Stimulated activated CD8-positive, alpha-beta memory T cell treated with anti-CD3 and anti-CD28 coated beads, Interleukin-7, amount 100 ng/mL, for 1 hour (primary cell): ENCODE data around the gene FUBP3.
"Not testable (repeated sequence)": the region's sequence is repeated elsewhere in the genome, so short reads cannot be mapped to it uniquely, and the experiment has no call there.

Source experiments
- DNase-seq, 2 donors: peaks; one replicate each; pipeline ENCODE4 v3.0.0-alpha.2; 2020; ENCODE audit warnings: low read depth in 2 of 2

Gene FUBP3

GRCh38 chr9:130556396-130557076 is 22.8 kb upstream of the FUBP3 start:
- DNase-seq = no peak

- no peak for DNase-seq
These were observed 22.3 kb upstream of the FUBP3 start for GRCh38 chr9:130557077-130557468.

GRCh38 chr9:130561056-130561455 is 18.3 kb upstream of the FUBP3 start:
- DNase-seq = no peak

GRCh38 chr9:130562525-130562924 is 16.9 kb upstream of the FUBP3 start:
- not testable (repeated sequence) for DNase-seq

GRCh38 chr9:130563797-130564196 is 15.6 kb upstream of the FUBP3 start:
- DNase-seq = no peak

GRCh38 chr9:130565792-130566191 is 13.6 kb upstream of the FUBP3 start:
- no peak for DNase-seq

- no peak for DNase-seq
These were observed 9.2 kb upstream of the FUBP3 start for GRCh38 chr9:130570208-130570607.

- no peak for DNase-seq
These were observed 3.9 kb upstream of the FUBP3 start for GRCh38 chr9:130575514-130575913.

GRCh38 chr9:130576176-130576575 is 3.2 kb upstream of the FUBP3 start:
- no peak for DNase-seq

GRCh38 chr9:130579738-130580463 is 524 bp downstream of the FUBP3 start:
- DNase-seq = no peak

- DNase-seq = no peak
These were observed 2.4 kb downstream of the FUBP3 start for GRCh38 chr9:130581766-130582165.

GRCh38 chr9:130583271-130583670 is 3.9 kb downstream of the FUBP3 start:
- no peak for DNase-seq

- DNase-seq = no peak
These were observed 8.5 kb downstream of the FUBP3 start for GRCh38 chr9:130587921-130588320.

GRCh38 chr9:130588416-130588815 is 9.0 kb downstream of the FUBP3 start:
- no peak for DNase-seq

GRCh38 chr9:130589754-130590153 is 10.4 kb downstream of the FUBP3 start:
- DNase-seq = no peak

GRCh38 chr9:130590305-130590704 is 10.9 kb downstream of the FUBP3 start:
- DNase-seq = no peak

GRCh38 chr9:130593020-130593419 is 13.6 kb downstream of the FUBP3 start:
- no peak for DNase-seq

- DNase-seq = no peak
These were observed 17.9 kb downstream of the FUBP3 start for GRCh38 chr9:130597228-130597627.

- DNase-seq = no peak
These were observed 18.8 kb downstream of the FUBP3 start for GRCh38 chr9:130598188-130598587.

GRCh38 chr9:130599625-130600024 is 20.2 kb downstream of the FUBP3 start:
- no peak for DNase-seq

- DNase-seq = no peak
These were observed 21.7 kb downstream of the FUBP3 start for GRCh38 chr9:130601100-130601499.

GRCh38 chr9:130604295-130604694 is 24.9 kb downstream of the FUBP3 start:
- DNase-seq = no peak

- no peak for DNase-seq
These were observed 27.7 kb downstream of the FUBP3 start for GRCh38 chr9:130606887-130607600.
